SK-N-SH (cell line): Measurements from ENCODE around the gene LGR6.
"Not testable (repeated sequence)": the region's sequence is repeated elsewhere in the genome, so short reads cannot be mapped to it uniquely, and the experiment has no call there.

Experiments
- EZH2phosphoT487 ChIP-seq: fragments of 200-600 bp; sonication (generic); IDR thresholded peaks from 2 replicates; pipeline ENCODE4 v1.6.1; 2017; ENCODE audit warnings: low read depth, mixed run types, mild to moderate bottlenecking, antibody characterized with exemption, moderate library complexity, borderline replicate concordance
- GABPA ChIP-seq: IDR thresholded peaks from 2 replicates; pipeline ENCODE4 v1.4.0; 2012; ENCODE audit warnings: low read depth, mild to moderate bottlenecking
- RAD21 ChIP-seq: IDR thresholded peaks from 2 replicates; pipeline ENCODE4 v1.6.1; 2012; ENCODE audit warnings: mild to moderate bottlenecking, low read length
- RXRA ChIP-seq: IDR thresholded peaks from 2 replicates; pipeline ENCODE4 v1.4.0; 2012; ENCODE audit warnings: low read depth, mild to moderate bottlenecking, borderline replicate concordance
- SIN3A ChIP-seq: IDR thresholded peaks from 2 replicates; pipeline ENCODE4 v1.6.1; 2012; ENCODE audit warnings: low read depth, mild to moderate bottlenecking, low read length, moderate library complexity, borderline replicate concordance
- TCF12 ChIP-seq: IDR thresholded peaks from 2 replicates; pipeline ENCODE4 v1.4.0; 2012
- TF ChIP-seq, protein P1 (sequence below): fragments of 200-600 bp; sonication (generic); IDR thresholded peaks from 2 replicates; pipeline ENCODE4 v1.6.1; 2017; ENCODE audit warnings: antibody characterized with exemption, mild to moderate bottlenecking, moderate library complexity
- TF ChIP-seq, protein P2 (sequence below): IDR thresholded peaks from 2 replicates; pipeline ENCODE4; 2012
- TF ChIP-seq, protein P3 (sequence below): IDR thresholded peaks from 2 replicates; pipeline ENCODE4 v1.6.1; 2012; ENCODE audit warnings: mild to moderate bottlenecking, low read depth, low read length, moderate library complexity

DNA sequence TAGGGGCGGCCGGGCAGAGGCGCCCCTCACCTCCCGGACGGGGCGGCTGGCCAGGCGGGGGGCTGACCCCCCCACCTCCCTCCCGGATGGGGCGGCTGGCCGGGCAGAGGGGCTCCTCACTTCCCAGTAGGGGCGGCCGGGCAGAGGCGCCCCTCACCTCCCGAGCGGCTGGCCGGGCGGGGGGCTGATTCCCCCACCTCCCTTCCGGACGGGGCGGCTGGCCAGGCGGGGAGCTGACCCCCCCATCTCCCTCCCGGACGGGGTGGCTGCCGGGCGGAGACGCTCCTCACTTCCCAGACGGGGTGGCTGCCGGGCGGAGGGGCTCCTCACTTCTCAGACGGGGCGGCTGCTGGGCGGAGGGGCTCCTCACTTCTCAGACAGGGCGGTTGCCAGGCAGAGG is 2.2 kb upstream of the LGR6 start:
- TF ChIP-seq EZH2phosphoT487, GABPA, TCF12, RAD21, SIN3A, RXRA: not testable (repeated sequence)
- TF ChIP-seq, protein P1, sequence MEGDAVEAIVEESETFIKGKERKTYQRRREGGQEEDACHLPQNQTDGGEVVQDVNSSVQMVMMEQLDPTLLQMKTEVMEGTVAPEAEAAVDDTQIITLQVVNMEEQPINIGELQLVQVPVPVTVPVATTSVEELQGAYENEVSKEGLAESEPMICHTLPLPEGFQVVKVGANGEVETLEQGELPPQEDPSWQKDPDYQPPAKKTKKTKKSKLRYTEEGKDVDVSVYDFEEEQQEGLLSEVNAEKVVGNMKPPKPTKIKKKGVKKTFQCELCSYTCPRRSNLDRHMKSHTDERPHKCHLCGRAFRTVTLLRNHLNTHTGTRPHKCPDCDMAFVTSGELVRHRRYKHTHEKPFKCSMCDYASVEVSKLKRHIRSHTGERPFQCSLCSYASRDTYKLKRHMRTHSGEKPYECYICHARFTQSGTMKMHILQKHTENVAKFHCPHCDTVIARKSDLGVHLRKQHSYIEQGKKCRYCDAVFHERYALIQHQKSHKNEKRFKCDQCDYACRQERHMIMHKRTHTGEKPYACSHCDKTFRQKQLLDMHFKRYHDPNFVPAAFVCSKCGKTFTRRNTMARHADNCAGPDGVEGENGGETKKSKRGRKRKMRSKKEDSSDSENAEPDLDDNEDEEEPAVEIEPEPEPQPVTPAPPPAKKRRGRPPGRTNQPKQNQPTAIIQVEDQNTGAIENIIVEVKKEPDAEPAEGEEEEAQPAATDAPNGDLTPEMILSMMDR: not testable (repeated sequence)
- TF ChIP-seq, protein P2, sequence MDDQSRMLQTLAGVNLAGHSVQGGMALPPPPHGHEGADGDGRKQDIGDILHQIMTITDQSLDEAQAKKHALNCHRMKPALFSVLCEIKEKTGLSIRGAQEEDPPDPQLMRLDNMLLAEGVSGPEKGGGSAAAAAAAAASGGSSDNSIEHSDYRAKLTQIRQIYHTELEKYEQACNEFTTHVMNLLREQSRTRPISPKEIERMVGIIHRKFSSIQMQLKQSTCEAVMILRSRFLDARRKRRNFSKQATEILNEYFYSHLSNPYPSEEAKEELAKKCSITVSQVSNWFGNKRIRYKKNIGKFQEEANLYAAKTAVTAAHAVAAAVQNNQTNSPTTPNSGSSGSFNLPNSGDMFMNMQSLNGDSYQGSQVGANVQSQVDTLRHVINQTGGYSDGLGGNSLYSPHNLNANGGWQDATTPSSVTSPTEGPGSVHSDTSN: not testable (repeated sequence)
- TF ChIP-seq, protein P3, sequence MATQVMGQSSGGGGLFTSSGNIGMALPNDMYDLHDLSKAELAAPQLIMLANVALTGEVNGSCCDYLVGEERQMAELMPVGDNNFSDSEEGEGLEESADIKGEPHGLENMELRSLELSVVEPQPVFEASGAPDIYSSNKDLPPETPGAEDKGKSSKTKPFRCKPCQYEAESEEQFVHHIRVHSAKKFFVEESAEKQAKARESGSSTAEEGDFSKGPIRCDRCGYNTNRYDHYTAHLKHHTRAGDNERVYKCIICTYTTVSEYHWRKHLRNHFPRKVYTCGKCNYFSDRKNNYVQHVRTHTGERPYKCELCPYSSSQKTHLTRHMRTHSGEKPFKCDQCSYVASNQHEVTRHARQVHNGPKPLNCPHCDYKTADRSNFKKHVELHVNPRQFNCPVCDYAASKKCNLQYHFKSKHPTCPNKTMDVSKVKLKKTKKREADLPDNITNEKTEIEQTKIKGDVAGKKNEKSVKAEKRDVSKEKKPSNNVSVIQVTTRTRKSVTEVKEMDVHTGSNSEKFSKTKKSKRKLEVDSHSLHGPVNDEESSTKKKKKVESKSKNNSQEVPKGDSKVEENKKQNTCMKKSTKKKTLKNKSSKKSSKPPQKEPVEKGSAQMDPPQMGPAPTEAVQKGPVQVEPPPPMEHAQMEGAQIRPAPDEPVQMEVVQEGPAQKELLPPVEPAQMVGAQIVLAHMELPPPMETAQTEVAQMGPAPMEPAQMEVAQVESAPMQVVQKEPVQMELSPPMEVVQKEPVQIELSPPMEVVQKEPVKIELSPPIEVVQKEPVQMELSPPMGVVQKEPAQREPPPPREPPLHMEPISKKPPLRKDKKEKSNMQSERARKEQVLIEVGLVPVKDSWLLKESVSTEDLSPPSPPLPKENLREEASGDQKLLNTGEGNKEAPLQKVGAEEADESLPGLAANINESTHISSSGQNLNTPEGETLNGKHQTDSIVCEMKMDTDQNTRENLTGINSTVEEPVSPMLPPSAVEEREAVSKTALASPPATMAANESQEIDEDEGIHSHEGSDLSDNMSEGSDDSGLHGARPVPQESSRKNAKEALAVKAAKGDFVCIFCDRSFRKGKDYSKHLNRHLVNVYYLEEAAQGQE: not testable (repeated sequence)
